IMR-90 (cell line): ENCODE results near the gene AKAP1. TPM values are rescaled to one million over a fixed set of nuclear protein-coding genes. Genes with fewer than 3 reads are reported as not detected.

Experiments used
- ATAC-seq: fragments of 200-7000 bp; cut with Tn5 transposase; 2 replicates; pipeline ENCODE4 v1.9.1; 2020; ENCODE audit warnings: low read depth, mild to moderate bottlenecking, moderate library complexity
- BruUV-seq: library from RNA; stranded (reverse); fragments of 400-500 nt; replicated peaks from 2 replicates; lab custom pipeline; 2021; lab: Mats Ljungman, UMichigan
- CTCF ChIA-PET: fragments of 300-600 bp; formaldehyde crosslinking; extraction: SDS; loops from one replicate; lab custom pipeline; 2021; ENCODE audit warnings: antibody characterized with exemption; lab: Yijun Ruan, JAX
- POLR2A ChIA-PET: fragments of 300-600 bp; sonication (Branson Sonifier 250); formaldehyde crosslinking; loops from one replicate; lab custom pipeline; 2022; ENCODE audit warnings: antibody characterized with exemption; ENCODE audit not compliant: unreplicated experiment; lab: Charles Lee
- DNase-seq: peaks from one replicate; pipeline ENCODE4 v3.0.0; 2013
- H2AFZ ChIP-seq: replicated peaks from 2 replicates; pipeline ENCODE3; 2013; ENCODE audit warnings: low read length, mild to moderate bottlenecking; ENCODE audit not compliant: poor library complexity
- H2AK5ac ChIP-seq: 2 replicates; pipeline ENCODE4 v1.6.1; 2013; ENCODE audit warnings: low read depth, low read length, inconsistent platforms
- H2AK9ac ChIP-seq: replicated peaks from 2 replicates; pipeline ENCODE3; 2013; ENCODE audit warnings: mild to moderate bottlenecking, low read depth, low read length, moderate library complexity; ENCODE audit not compliant: poor library complexity
- H2BK120ac ChIP-seq: 2 replicates; pipeline ENCODE4 v1.6.1; 2013; ENCODE audit warnings: low read depth, low read length, inconsistent platforms
- H2BK15ac ChIP-seq: 3 replicates; pipeline ENCODE4 v1.6.1; 2013; ENCODE audit warnings: low read depth, low read length, inconsistent platforms
- H2BK20ac ChIP-seq: 2 replicates; pipeline ENCODE4 v1.6.1; 2013; ENCODE audit warnings: low read depth, mild to moderate bottlenecking, inconsistent platforms, low read length, moderate library complexity
- H2BK5ac ChIP-seq: 2 replicates; pipeline ENCODE4 v1.6.1; 2013; ENCODE audit warnings: mild to moderate bottlenecking, low read depth, low read length, inconsistent platforms; ENCODE audit not compliant: poor library complexity, severe bottlenecking
- H3K14ac ChIP-seq: replicated peaks from 2 replicates; pipeline ENCODE4 v1.6.1; 2013; ENCODE audit warnings: low read depth, low read length, inconsistent platforms
- H3K18ac ChIP-seq: 2 replicates; pipeline ENCODE4 v1.6.1; 2013; ENCODE audit warnings: low read depth, low read length, control low read depth
- H3K23ac ChIP-seq: 2 replicates; pipeline ENCODE4 v1.6.1; 2013; ENCODE audit warnings: low read depth, low read length, inconsistent platforms
- H3K27ac ChIP-seq: 2 replicates; pipeline ENCODE4 v1.5.1; 2013; ENCODE audit warnings: mild to moderate bottlenecking, control low read depth, low read length; ENCODE audit not compliant: insufficient read depth
- H3K27me3 ChIP-seq: 2 replicates; pipeline ENCODE4 v1.6.1; 2013; ENCODE audit warnings: low read length; ENCODE audit not compliant: control insufficient read depth, insufficient read depth
- H3K36me3 ChIP-seq: 2 replicates; pipeline ENCODE4 v1.6.1; 2013; ENCODE audit warnings: low read length, mixed read lengths; ENCODE audit not compliant: control insufficient read depth, insufficient read depth
- H3K4ac ChIP-seq: 2 replicates; pipeline ENCODE4 v1.6.1; 2013; ENCODE audit warnings: low read depth, low read length, inconsistent platforms
- H3K4me1 ChIP-seq: 2 replicates; pipeline ENCODE4 v1.6.1; 2013; ENCODE audit warnings: low read length, mixed read lengths; ENCODE audit not compliant: control insufficient read depth, insufficient read depth
- H3K4me2 ChIP-seq: 2 replicates; pipeline ENCODE4 v1.6.1; 2013; ENCODE audit warnings: low read depth, mild to moderate bottlenecking, control low read depth, low read length, moderate library complexity
- H3K4me3 ChIP-seq: 2 replicates; pipeline ENCODE4 v1.5.1; 2013; ENCODE audit warnings: low read depth, mild to moderate bottlenecking, control low read depth, low read length, moderate library complexity; ENCODE audit not compliant: insufficient read depth
- H3K56ac ChIP-seq: 2 replicates; pipeline ENCODE4 v1.6.1; 2013; ENCODE audit warnings: low read length, inconsistent platforms; ENCODE audit not compliant: insufficient read depth; ENCODE audit errors: extremely low read depth
- H3K79me1 ChIP-seq, 2 experiments: 2 replicates each; pipeline ENCODE4 v1.6.1; 2013; ENCODE audit warnings: low read length in 2 of 2, inconsistent platforms in 1 of 2, low read depth in 1 of 2
- H3K9ac ChIP-seq: 2 replicates; pipeline ENCODE4 v1.6.1; 2013; ENCODE audit warnings: low read depth, low read length, control low read depth
- H3K9me1 ChIP-seq: 2 replicates; pipeline ENCODE4 v1.6.1; 2013; ENCODE audit warnings: low read length, inconsistent platforms; ENCODE audit not compliant: insufficient read depth
- H3K9me3 ChIP-seq: 2 replicates; pipeline ENCODE4 v1.6.1; 2013; ENCODE audit warnings: low read length; ENCODE audit not compliant: control insufficient read depth, insufficient read depth
- H4K20me1 ChIP-seq: 2 replicates; pipeline ENCODE4 v1.6.1; 2013; ENCODE audit warnings: low read length, inconsistent platforms; ENCODE audit not compliant: insufficient read depth
- H4K5ac ChIP-seq: 2 replicates; pipeline ENCODE4 v1.6.1; 2013; ENCODE audit warnings: mild to moderate bottlenecking, low read depth, low read length, control low read depth
- H4K8ac ChIP-seq, 2 experiments: 2 replicates each; pipeline ENCODE4 v1.6.1; 2013; ENCODE audit warnings: low read depth in 2 of 2, low read length in 2 of 2, control low read depth in 1 of 2, inconsistent platforms in 1 of 2
- H4K91ac ChIP-seq: 2 replicates; pipeline ENCODE4 v1.6.1; 2013; ENCODE audit warnings: low read depth, low read length, inconsistent platforms; ENCODE audit not compliant: insufficient read depth
- CEBPB ChIP-seq: IDR thresholded peaks from 2 replicates; pipeline ENCODE4 v1.6.1; 2012; ENCODE audit warnings: low read depth, low read length, improper control_type of control experiment
- RFX5 ChIP-seq: IDR thresholded peaks from 2 replicates; pipeline ENCODE4 v1.8.0; 2012; ENCODE audit warnings: low read depth, mild to moderate bottlenecking, low read length, moderate library complexity
- WGBS, 2 experiments: methylation state at CpG; one replicate each; pipeline versions ENCODE4 v1.1.5 to v1.1.7; 2013; ENCODE audit warnings: missing lambda C conversion rate in 2 of 2; ENCODE audit not compliant: insufficient read length in 1 of 2; ENCODE audit errors: extremely low coverage in 2 of 2; 5-methylcytosine and 5-hydroxymethylcytosine counted together
- dilution Hi-C: fragments of 300-500 bp; cut with HindIII; formaldehyde crosslinking; loops from one replicate; pipeline ENCODE4 v1.14.3; 2018; ENCODE audit warnings: low sequenced_read_pairs; ENCODE audit not compliant: unreplicated experiment
- in situ Hi-C: fragments of 300-500 bp; cut with MboI; formaldehyde crosslinking; loops from 3 replicates; pipeline ENCODE4 v1.14.3; 2019; ENCODE audit warnings: low sequenced_read_pairs, inconsistent platforms, mixed read lengths
- intact Hi-C: fragments of 100-400 bp; cut with micrococcal nuclease; formaldehyde crosslinking; loops from 2 replicates; pipeline ENCODE4 v1.10.0; 2022
- polyA plus RNA-seq, 3 experiments: library from polyadenylated mRNA; depleted of rRNA; stranded (reverse); fragments of >200 nt; gene quantifications; 2 replicates each; pipeline ENCODE4 v1.2.3, GENCODE V29; 2012; ENCODE audit warnings: low replicate concordance in 1 of 3
- total RNA-seq: library from RNA; depleted of rRNA; stranded (reverse); fragments of >200 nt; gene quantifications from 2 replicates; pipeline ENCODE4 v1.2.3, GENCODE V29; 2012

The AKAP1 gene
- total and polyA plus RNA-seq, 2 of the 4 experiments (the other 2 are of a cell fraction), result 10.2 to 17.4 TPM

DNA sequence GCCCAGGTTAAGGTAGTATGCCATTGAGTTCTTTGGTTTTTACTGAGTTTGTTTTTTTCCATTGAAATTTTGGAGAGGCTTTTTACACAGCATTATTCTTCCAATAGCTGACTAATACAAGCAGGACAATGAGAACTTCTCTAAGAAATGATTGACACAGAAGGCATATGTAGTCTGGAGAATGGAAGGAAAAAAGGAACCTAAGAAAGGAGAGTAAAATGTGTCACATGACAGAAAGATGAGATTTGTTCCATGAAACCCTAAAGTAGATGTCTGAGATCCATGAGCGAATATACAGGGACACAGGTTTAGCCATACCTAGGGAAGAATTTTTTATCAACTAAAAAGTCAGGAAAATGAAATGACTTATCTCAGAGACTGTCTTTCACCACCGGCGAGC, 80.7 kb downstream of the AKAP1 start:
- Histone ChIP-seq H3K36me3 (no peaks in the 10 kb centered on the region), H2AFZ (no peak overlapping the region), H3K4ac (no peak overlapping the region), H2AK5ac (no peak overlapping the region), H3K79me1 (no peaks in the 10 kb centered on the region), H3K56ac (no peak overlapping the region), H4K8ac (no peak overlapping the region), H3K4me3 (no peak overlapping the region), H4K20me1 (no peaks in the 10 kb centered on the region), H2BK15ac (no peak overlapping the region), H3K4me1 (no peaks in the 10 kb centered on the region), H3K14ac (no peak overlapping the region), H3K9ac (no peak overlapping the region), H3K9me1 (no peaks in the 10 kb centered on the region), H3K27me3 (peaks cover 2% of the 10 kb centered on the region; the same call in 1 of the 2 replicates), H3K4me2 (no peak overlapping the region), H3K23ac (no peak overlapping the region), H2BK120ac (no peak overlapping the region), H2BK20ac (no peak overlapping the region), H2BK5ac (no peak overlapping the region), H3K9me3 (no peaks in the 10 kb centered on the region), H3K27ac (no peak overlapping the region), H3K18ac (no peak overlapping the region), H4K5ac (no peak overlapping the region), H4K91ac (no peak overlapping the region), H2AK9ac (no peak overlapping the region)
- TF ChIP-seq RFX5 (no peak), CEBPB (no peak)
- 80% methylated on average over 1 of the region's 3 CpGs; no CpG with 5 or more reads in 1 of the 2 experiments for WGBS, 2 experiments
- DNase-seq (no peak), ATAC-seq (no peak)
- in situ Hi-C loops (no loop called here), dilution Hi-C loops (no loop called here), intact Hi-C loops (no loop called here)
- POLR2A ChIA-PET, result no interaction called here
- CTCF ChIA-PET, result no interaction called here
- BruUV-seq, result no TSS peak
